Measurements from ENCODE around the gene ADH1A. TPM values are rescaled to one million over a fixed set of nuclear protein-coding genes. Genes with fewer than 3 reads are reported as not detected.

Gene ADH1A
- total RNA-seq, 4 donors from 2014 or later: 0.96 to 19.3 (median 13.6) TPM; not detected in 1

GRCh38 chr4:99310389-99310788, 19.6 kb upstream of the ADH1A start:
- DNase-seq (ENCODE audit: low spot score) (no peak), ATAC-seq (ENCODE audit: low FRiP score) (no peak)
- no peak for TF ChIP-seq CTCF (IDR thresholded peaks at IDR 0.05)

GRCh38 chr4:99305638-99306400, 15.0 kb upstream of the ADH1A start:
- no peak for TF ChIP-seq CTCF (IDR thresholded peaks at IDR 0.05)
- DNase-seq (ENCODE audit: low spot score) (no peak), ATAC-seq (ENCODE audit: low FRiP score) (no peak)

GRCh38 chr4:99301376-99302164, 10.8 kb upstream of the ADH1A start:
- no peak for DNase-seq (ENCODE audit: low spot score)
- no peak for TF ChIP-seq CTCF (IDR thresholded peaks at IDR 0.05)
- ATAC-seq (ENCODE audit: low FRiP score): peak; percentile 41

GRCh38 chr4:99300934-99301333, 10.1 kb upstream of the ADH1A start:
- peak; percentile 80 for ATAC-seq (ENCODE audit: low FRiP score)
- DNase-seq (ENCODE audit: low spot score): peak; percentile 50
- no peak for TF ChIP-seq CTCF (IDR thresholded peaks at IDR 0.05)

GRCh38 chr4:99293357-99293756, 2.6 kb upstream of the ADH1A start:
- DNase-seq (ENCODE audit: low spot score) (no peak), ATAC-seq (ENCODE audit: low FRiP score) (no peak)
- TF ChIP-seq CTCF (IDR thresholded peaks at IDR 0.05): no peak

GRCh38 chr4:99285387-99285786, 5.4 kb downstream of the ADH1A start:
- DNase-seq (ENCODE audit: low spot score) (no peak), ATAC-seq (ENCODE audit: low FRiP score) (no peak)
- TF ChIP-seq CTCF (IDR thresholded peaks at IDR 0.05): no peak

Measured in omental fat pad (tissue), 4 donors.